Muscle layer of duodenum (tissue), 2 donors: Measurements from ENCODE around the gene CRACDL.

Experiments
- H3K27ac ChIP-seq: one replicate; pipeline ENCODE4 v1.7.0; 2013; ENCODE audit warnings: mild to moderate bottlenecking, low read length
- H3K27me3 ChIP-seq: one replicate; pipeline ENCODE4 v1.7.0; 2013; ENCODE audit warnings: low read depth, mild to moderate bottlenecking, control low read depth, low read length
- H3K36me3 ChIP-seq, 2 donors: one replicate each; pipeline ENCODE4 v1.7.0; 2013; ENCODE audit warnings: low read length in 2 of 2, control low read depth in 1 of 2, mild to moderate bottlenecking in 1 of 2; ENCODE audit not compliant: insufficient read depth in 2 of 2, control insufficient read depth in 1 of 2
- H3K4me1 ChIP-seq, 2 donors: one replicate each; pipeline ENCODE4 v1.7.0; 2013; ENCODE audit warnings: low read length in 2 of 2, mild to moderate bottlenecking in 2 of 2, control low read depth in 1 of 2, moderate library complexity in 1 of 2; ENCODE audit not compliant: insufficient read depth in 2 of 2, control insufficient read depth in 1 of 2
- H3K4me3 ChIP-seq, 2 donors: one replicate each; pipeline ENCODE4 v1.7.0; 2013; ENCODE audit warnings: low read length in 2 of 2, low read depth in 1 of 2, mild to moderate bottlenecking in 1 of 2
- H3K9me3 ChIP-seq, 2 donors: one replicate each; pipeline ENCODE4 v1.7.0; 2013; ENCODE audit warnings: low read length in 2 of 2, control low read depth in 1 of 2, mild to moderate bottlenecking in 1 of 2; ENCODE audit not compliant: control insufficient read depth in 1 of 2
- donor health status: healthy.

Gene CRACDL

GRCh38 chr2:98866033-98866432 is 70.0 kb downstream of the CRACDL start:
- Histone ChIP-seq H3K4me3 (no peak overlapping the region), H3K9me3 (peaks cover 0 to 6% of the 10 kb centered on the region in 2 donors), H3K36me3 (no peaks in the 10 kb centered on the region), H3K27me3 (no peaks in the 10 kb centered on the region), H3K4me1 (no peaks in the 10 kb centered on the region), H3K27ac (no peak overlapping the region)

DNA sequence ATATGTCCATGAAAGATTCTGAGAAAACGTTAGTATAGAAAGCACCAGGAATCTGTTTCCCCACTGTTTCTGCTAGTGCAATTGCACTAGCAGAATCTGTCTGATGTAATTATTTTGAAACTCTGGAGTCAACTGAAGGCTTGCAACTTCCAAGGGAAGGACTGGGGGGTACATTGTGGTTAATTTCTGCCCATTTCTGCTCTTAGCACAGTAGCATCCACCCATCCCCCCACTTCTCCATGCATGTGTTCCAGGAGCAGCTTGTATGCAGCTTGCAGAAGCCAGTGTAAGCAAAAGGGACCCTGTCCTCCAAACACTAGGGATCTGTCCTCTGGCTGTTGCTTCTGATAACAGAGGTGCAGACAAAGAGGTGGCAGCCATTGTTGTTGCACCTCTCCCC is 74.4 kb downstream of the CRACDL start:
- no peak overlapping the region for H3K4me3 ChIP-seq
- H3K9me3 ChIP-seq: peaks cover 5 to 21% of the 10 kb centered on the region in 2 donors
- no peaks in the 10 kb centered on the region for H3K27me3 ChIP-seq

GRCh38 chr2:98859323-98859722 is 76.7 kb downstream of the CRACDL start:
- Histone ChIP-seq H3K27me3 (no peaks in the 10 kb centered on the region), H3K27ac (no peak overlapping the region), H3K4me1 (no peaks in the 10 kb centered on the region), H3K9me3 (peaks cover 8 to 25% of the 10 kb centered on the region in 2 donors), H3K36me3 (no peaks in the 10 kb centered on the region), H3K4me3 (no peak overlapping the region)

More for the DNA sequence above, 74.4 kb downstream of the CRACDL start:
- no peaks in the 10 kb centered on the region for H3K36me3 ChIP-seq
- no peak overlapping the region for H3K27ac ChIP-seq
- H3K4me1 ChIP-seq: no peaks in the 10 kb centered on the region

DNA sequence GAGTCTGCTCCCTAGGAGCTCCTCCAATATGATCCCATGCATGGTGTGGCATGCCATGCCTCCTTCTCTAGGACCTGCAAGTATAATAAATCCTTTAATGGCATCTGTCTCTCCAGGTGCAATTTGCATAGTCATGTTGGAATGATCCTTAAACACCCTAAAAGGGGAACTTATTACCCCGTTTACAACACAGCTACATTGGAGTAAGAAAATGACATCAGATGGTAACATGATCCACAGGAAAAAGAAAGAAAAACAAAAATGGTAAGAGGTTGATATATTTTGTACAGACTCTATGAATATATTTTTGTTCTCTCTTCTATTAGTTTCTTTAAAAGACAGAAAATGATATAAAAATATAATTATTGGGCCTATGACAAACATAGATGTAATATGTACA is 79.0 kb downstream of the CRACDL start:
- no peak overlapping the region for H3K4me3 ChIP-seq
- no peak overlapping the region for H3K27ac ChIP-seq
- H3K4me1 ChIP-seq: no peaks in the 10 kb centered on the region
- H3K9me3 ChIP-seq: peaks cover 8 to 19% of the 10 kb centered on the region in 2 donors
- no peaks in the 10 kb centered on the region for H3K36me3 ChIP-seq
- no peaks in the 10 kb centered on the region for H3K27me3 ChIP-seq

GRCh38 chr2:98854682-98855081 is 81.3 kb downstream of the CRACDL start:
- no peaks in the 10 kb centered on the region for H3K27me3 ChIP-seq
- no peak overlapping the region for H3K27ac ChIP-seq
- no peaks in the 10 kb centered on the region for H3K36me3 ChIP-seq
- peaks cover 7 to 15% of the 10 kb centered on the region in 2 donors for H3K9me3 ChIP-seq
- no peaks in the 10 kb centered on the region for H3K4me1 ChIP-seq
- H3K4me3 ChIP-seq: no peak overlapping the region

DNA sequence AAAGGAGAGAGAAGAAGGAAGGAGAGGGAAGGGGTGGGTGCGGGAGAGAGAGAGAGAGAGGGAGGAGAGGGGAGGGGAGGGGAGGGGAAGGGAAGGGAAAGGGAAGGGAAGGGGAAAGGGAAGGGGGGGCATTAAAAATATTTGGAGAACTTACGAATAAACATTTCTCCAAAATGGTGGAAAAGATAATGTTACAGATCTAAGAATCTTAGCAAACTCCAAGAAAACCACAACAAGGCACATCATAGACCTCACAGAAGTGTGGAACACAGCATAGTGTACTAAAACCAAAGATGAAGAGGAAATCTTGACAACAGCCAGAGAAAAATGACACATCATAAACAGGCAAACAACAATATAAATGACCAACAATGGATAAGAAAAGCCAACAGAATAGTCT is 83.1 kb downstream of the CRACDL start:
- Histone ChIP-seq H3K36me3 (no peaks in the 10 kb centered on the region), H3K4me1 (no peaks in the 10 kb centered on the region), H3K27me3 (no peaks in the 10 kb centered on the region), H3K4me3 (no peak overlapping the region), H3K9me3 (peaks cover 3 to 4% of the 10 kb centered on the region in 2 donors), H3K27ac (no peak overlapping the region)

DNA sequence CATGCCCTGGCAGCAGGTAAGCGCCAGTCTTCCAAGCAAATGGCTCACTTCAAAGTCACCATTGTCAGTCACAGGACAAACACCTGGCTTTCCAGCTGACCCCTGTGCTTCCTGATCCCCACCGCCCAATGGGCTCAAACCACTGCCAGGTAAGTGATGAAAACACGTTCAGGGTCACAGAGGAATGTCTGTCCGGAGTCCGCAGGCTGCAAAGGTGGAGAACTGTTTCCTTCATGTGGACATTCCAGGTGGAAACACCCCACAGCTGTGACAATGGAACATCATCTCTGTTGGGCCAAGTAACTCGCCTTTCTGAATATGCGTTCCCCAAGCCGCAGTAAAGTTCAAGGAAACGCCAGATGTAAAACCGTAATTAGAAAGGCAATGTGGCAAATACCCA is 86.0 kb downstream of the CRACDL start:
- Histone ChIP-seq H3K4me3 (no peak overlapping the region), H3K9me3 (no peaks in the 10 kb centered on the region), H3K27ac (no peak overlapping the region), H3K36me3 (no peaks in the 10 kb centered on the region), H3K27me3 (no peaks in the 10 kb centered on the region), H3K4me1 (no peaks in the 10 kb centered on the region)

GRCh38 chr2:98849113-98849512 is 86.9 kb downstream of the CRACDL start:
- Histone ChIP-seq H3K27me3 (no peaks in the 10 kb centered on the region), H3K36me3 (no peaks in the 10 kb centered on the region), H3K4me3 (no peak overlapping the region), H3K9me3 (no peaks in the 10 kb centered on the region), H3K4me1 (no peaks in the 10 kb centered on the region), H3K27ac (no peak overlapping the region)

- Histone ChIP-seq H3K27me3 (no peaks in the 10 kb centered on the region), H3K27ac (no peak overlapping the region), H3K9me3 (no peaks in the 10 kb centered on the region), H3K4me1 (no peaks in the 10 kb centered on the region), H3K4me3 (no peak overlapping the region), H3K36me3 (no peaks in the 10 kb centered on the region)
These were observed 88.2 kb downstream of the CRACDL start for GRCh38 chr2:98847853-98848252.

DNA sequence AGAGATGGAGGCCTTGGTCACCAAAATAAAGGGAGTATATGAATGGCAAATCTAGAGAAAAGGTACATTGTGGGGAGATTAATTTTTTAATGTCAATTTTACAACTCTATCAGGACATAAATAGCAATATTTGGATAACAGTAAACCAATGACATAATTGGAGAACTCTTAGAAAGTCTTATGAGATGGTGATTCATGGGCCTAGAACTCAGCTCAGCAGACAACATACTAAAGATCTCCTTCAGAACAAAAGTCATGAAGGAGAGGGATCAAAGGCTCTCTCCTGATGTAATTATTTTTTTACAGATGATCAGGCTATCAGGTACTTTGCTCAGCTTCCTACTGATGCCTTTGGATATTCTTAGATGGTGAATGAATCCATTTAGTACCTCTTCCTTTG is 90.0 kb downstream of the CRACDL start:
- no peaks in the 10 kb centered on the region for H3K36me3 ChIP-seq
- H3K4me1 ChIP-seq: no peaks in the 10 kb centered on the region
- no peaks in the 10 kb centered on the region for H3K9me3 ChIP-seq
- H3K4me3 ChIP-seq: no peak overlapping the region
- no peaks in the 10 kb centered on the region for H3K27me3 ChIP-seq
- no peak overlapping the region for H3K27ac ChIP-seq

GRCh38 chr2:98842136-98842535 is 93.9 kb downstream of the CRACDL start:
- Histone ChIP-seq H3K4me3 (no peak overlapping the region), H3K4me1 (no peaks in the 10 kb centered on the region), H3K36me3 (no peaks in the 10 kb centered on the region), H3K27ac (no peak overlapping the region), H3K9me3 (no peaks in the 10 kb centered on the region), H3K27me3 (no peaks in the 10 kb centered on the region)

- H3K9me3 ChIP-seq: no peaks in the 10 kb centered on the region
- H3K36me3 ChIP-seq: no peaks in the 10 kb centered on the region
- H3K27ac ChIP-seq: no peak overlapping the region
- H3K4me3 ChIP-seq: no peak overlapping the region
- no peaks in the 10 kb centered on the region for H3K4me1 ChIP-seq
- no peaks in the 10 kb centered on the region for H3K27me3 ChIP-seq
These were observed 96.7 kb downstream of the CRACDL start for GRCh38 chr2:98839292-98839691.
